Rectal smooth muscle tissue (tissue), 1 donor: ENCODE measurements around the gene ENHO.
A peak's percentile ranks its signal among the peaks of the same experiment; 100 is the strongest.

Source experiments
- H3K27ac ChIP-seq: one replicate; pipeline ENCODE4 v1.7.0; 2013; ENCODE audit warnings: low read depth, low read length, inconsistent platforms
- H3K27me3 ChIP-seq: one replicate; pipeline ENCODE4 v1.7.0; 2013; ENCODE audit warnings: low read length; ENCODE audit not compliant: control insufficient read depth, insufficient read depth
- H3K36me3 ChIP-seq: one replicate; pipeline ENCODE4 v1.7.0; 2013; ENCODE audit warnings: low read length; ENCODE audit not compliant: control insufficient read depth, insufficient read depth
- H3K4me1 ChIP-seq: one replicate; pipeline ENCODE4 v1.7.0; 2013; ENCODE audit warnings: low read length; ENCODE audit not compliant: control insufficient read depth, insufficient read depth
- H3K4me3 ChIP-seq: one replicate; pipeline ENCODE4 v1.7.0; 2013; ENCODE audit warnings: low read length
- H3K9ac ChIP-seq: one replicate; pipeline ENCODE4 v1.7.0; 2013; ENCODE audit warnings: low read length

Gene ENHO

GRCh38 chr9:34522971-34523797, at the start of gene ENHO:
ENHO (minus strand) TSS chr9:34522990; CDS start chr9:34521695, 1,295 bp downstream.
- peak within 1 kb of the TSS; percentile 60 for H3K4me3 ChIP-seq
- H3K27ac ChIP-seq, result no peak within 1 kb of the TSS
- no peak within 1 kb of the TSS for H3K9ac ChIP-seq
- no peaks in the 10 kb centered on the region for H3K36me3 ChIP-seq
- peaks cover 3% of the 10 kb centered on the region for H3K4me1 ChIP-seq
- no peaks in the 10 kb centered on the region for H3K27me3 ChIP-seq

GRCh38 chr9:34572092-34572491, 49.3 kb upstream of the ENHO start:
- Histone ChIP-seq H3K27ac (no peak overlapping the region), H3K27me3 (peaks cover 6% of the 10 kb centered on the region), H3K4me1 (no peaks in the 10 kb centered on the region), H3K4me3 (no peak overlapping the region), H3K36me3 (no peaks in the 10 kb centered on the region), H3K9ac (no peak overlapping the region)

DNA sequence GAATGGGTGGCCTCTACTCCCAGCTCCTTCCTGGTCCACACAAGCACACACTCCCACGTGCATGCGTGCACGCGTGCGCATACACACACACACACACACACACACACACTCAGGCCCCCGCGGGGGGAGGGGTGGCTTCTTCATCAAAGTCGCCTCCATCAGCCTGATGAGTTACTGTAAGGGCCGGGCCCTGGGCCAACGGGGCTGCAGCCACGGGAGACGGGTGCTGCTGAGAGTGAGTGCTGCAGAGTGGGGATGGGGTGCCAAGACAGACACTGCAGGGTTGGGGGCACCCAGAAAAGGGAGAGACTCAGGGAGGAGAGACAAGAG, 48.7 kb upstream of the ENHO start:
- H3K27ac ChIP-seq, result no peak overlapping the region
- peaks cover 2% of the 10 kb centered on the region for H3K27me3 ChIP-seq
- H3K4me1 ChIP-seq, result no peaks in the 10 kb centered on the region
- no peaks in the 10 kb centered on the region for H3K36me3 ChIP-seq
- H3K9ac ChIP-seq, result no peak overlapping the region
- no peak overlapping the region for H3K4me3 ChIP-seq

- no peaks in the 10 kb centered on the region for H3K4me1 ChIP-seq
- no peak overlapping the region for H3K27ac ChIP-seq
- H3K9ac ChIP-seq, result no peak overlapping the region
- no peak overlapping the region for H3K4me3 ChIP-seq
- H3K27me3 ChIP-seq, result peaks cover 2% of the 10 kb centered on the region
- H3K36me3 ChIP-seq, result no peaks in the 10 kb centered on the region
Observed at GRCh38 chr9:34570809-34571480, 48.2 kb upstream of the ENHO start.

DNA sequence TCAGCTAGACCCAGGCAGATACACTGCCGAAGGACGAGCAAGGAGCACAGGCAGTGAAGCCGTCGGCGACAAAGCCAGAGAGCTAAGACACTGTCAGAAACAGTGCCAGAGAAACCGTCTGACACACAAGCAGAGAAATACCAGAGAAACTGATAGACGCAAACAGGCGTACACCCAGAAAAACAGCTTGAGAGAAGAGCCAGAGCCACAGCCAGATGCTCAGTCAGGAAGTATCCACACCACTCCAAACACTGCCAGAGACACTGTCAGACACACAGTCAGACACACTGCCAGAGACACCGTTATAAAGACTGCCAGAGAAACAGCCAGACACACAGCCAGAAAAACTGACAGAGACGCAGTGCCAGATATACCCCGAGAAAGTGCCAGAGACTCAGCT, 47.6 kb upstream of the ENHO start:
- peaks cover 2% of the 10 kb centered on the region for H3K27me3 ChIP-seq
- H3K4me1 ChIP-seq, result no peaks in the 10 kb centered on the region
- no peak overlapping the region for H3K9ac ChIP-seq
- no peaks in the 10 kb centered on the region for H3K36me3 ChIP-seq
- H3K4me3 ChIP-seq, result no peak overlapping the region
- H3K27ac ChIP-seq, result no peak overlapping the region

- no peak overlapping the region for H3K27ac ChIP-seq
- H3K4me1 ChIP-seq, result no peaks in the 10 kb centered on the region
- H3K4me3 ChIP-seq, result no peak overlapping the region
- no peaks in the 10 kb centered on the region for H3K36me3 ChIP-seq
- H3K9ac ChIP-seq, result no peak overlapping the region
- peaks cover 4% of the 10 kb centered on the region for H3K27me3 ChIP-seq
Observed at GRCh38 chr9:34568774-34569173, 46.0 kb upstream of the ENHO start.

GRCh38 chr9:34568133-34568532, 45.3 kb upstream of the ENHO start:
- peaks cover 6% of the 10 kb centered on the region for H3K27me3 ChIP-seq
- no peak overlapping the region for H3K4me3 ChIP-seq
- H3K9ac ChIP-seq, result no peak overlapping the region
- no peak overlapping the region for H3K27ac ChIP-seq
- no peaks in the 10 kb centered on the region for H3K4me1 ChIP-seq
- no peaks in the 10 kb centered on the region for H3K36me3 ChIP-seq

GRCh38 chr9:34566972-34567371, 44.2 kb upstream of the ENHO start:
- Histone ChIP-seq H3K4me1 (no peaks in the 10 kb centered on the region), H3K9ac (no peak overlapping the region), H3K27ac (no peak overlapping the region), H3K27me3 (peaks cover 5% of the 10 kb centered on the region), H3K36me3 (no peaks in the 10 kb centered on the region), H3K4me3 (no peak overlapping the region)

DNA sequence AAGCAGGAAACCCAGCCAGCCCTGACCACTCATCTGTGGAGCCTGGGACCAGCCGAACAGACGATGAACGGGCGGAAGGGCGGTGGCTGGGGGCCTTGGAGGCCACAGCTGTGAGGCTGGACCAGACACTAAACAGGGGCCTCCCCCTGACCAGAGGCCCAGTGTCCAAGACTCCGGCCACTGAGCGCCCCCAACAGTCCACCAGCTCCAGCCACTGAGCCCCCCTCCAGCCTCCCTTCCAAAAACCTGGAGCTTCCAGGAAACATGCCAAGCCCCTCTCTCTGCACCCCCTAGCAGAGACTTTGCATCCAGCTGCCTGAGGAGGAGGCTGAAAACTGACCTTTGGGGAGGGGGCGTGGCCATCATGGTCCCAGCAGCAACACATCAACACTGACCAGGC, 43.5 kb upstream of the ENHO start:
- Histone ChIP-seq H3K4me3 (no peak overlapping the region), H3K27me3 (peaks cover 5% of the 10 kb centered on the region), H3K36me3 (no peaks in the 10 kb centered on the region), H3K27ac (no peak overlapping the region), H3K9ac (no peak overlapping the region), H3K4me1 (no peaks in the 10 kb centered on the region)

DNA sequence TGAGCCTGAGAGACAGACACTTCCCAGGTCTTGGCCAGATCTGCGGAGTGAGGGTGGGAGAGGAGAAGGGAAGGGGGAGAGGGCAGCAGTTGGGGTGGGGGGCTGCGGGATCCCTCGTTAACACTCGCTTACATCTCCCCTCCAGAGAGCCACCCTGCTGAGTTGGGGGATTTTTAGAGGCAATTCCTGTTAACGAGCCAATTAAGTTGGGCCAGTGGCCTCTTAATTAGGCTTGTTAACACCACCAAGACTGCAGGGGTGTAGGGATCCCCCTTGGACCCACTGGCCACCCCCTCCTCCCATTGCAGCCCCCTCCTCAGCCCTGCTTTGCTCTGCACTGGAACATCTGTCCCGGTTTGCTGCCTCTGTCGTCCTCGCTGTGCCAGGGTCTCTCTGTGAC, 43.1 kb upstream of the ENHO start:
- no peak overlapping the region for H3K27ac ChIP-seq

DNA sequence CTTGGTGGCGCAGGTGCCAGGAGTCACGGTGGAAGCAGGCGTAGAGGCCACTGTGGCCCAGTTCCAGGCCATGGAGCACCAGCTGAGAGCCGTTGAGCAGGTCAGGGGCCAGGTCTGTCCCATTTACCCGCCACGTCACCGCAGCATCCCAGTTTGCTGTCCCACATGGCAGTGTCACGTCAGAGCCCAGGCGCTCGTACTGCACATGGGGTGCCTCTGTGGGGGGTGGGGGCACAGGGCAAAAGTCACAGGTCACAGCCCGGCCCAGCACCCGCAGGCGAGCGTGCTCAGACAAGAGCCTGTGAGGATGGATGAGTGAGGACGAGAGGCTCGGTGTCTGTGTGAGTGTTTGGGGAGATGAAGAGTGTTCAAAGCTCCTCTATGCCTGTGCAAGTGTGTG, 41.8 kb upstream of the ENHO start:
- Histone ChIP-seq H3K36me3 (no peaks in the 10 kb centered on the region), H3K27ac (no peak overlapping the region), H3K9ac (no peak overlapping the region), H3K27me3 (peaks cover 8% of the 10 kb centered on the region), H3K4me1 (no peaks in the 10 kb centered on the region), H3K4me3 (no peak overlapping the region)

More for the DNA sequence above, 43.1 kb upstream of the ENHO start:
- H3K4me1 ChIP-seq, result no peaks in the 10 kb centered on the region
- peaks cover 5% of the 10 kb centered on the region for H3K27me3 ChIP-seq
- H3K4me3 ChIP-seq, result no peak overlapping the region
- H3K36me3 ChIP-seq, result no peaks in the 10 kb centered on the region
- H3K9ac ChIP-seq, result no peak overlapping the region

DNA sequence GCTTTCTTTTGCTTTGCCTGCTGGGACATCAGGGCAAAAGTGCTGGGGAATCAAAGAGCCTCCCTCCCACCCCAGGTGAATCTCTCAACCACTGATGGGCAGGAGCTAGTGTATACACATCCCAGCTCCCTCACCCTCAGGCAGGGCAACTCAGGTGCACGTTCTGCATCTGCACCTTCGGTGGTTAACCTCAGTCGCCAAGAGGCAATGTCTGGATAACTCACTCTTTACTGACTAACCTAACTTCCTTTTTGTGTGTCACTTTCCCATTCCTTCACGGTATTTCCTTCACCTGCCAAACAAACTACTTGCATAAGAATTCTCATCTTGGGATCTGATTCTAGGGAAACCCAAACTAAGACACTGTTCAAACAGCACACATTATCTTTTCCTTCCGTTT, 40.5 kb upstream of the ENHO start:
- Histone ChIP-seq H3K27me3 (peaks cover 8% of the 10 kb centered on the region), H3K4me1 (no peaks in the 10 kb centered on the region), H3K36me3 (no peaks in the 10 kb centered on the region), H3K27ac (no peak overlapping the region), H3K4me3 (no peak overlapping the region), H3K9ac (no peak overlapping the region)
